ENCODE measurements around the gene B9D1. TPM values are rescaled to one million over a fixed set of nuclear protein-coding genes. Genes with fewer than 3 reads are reported as not detected.

B9D1 gene
- total RNA-seq, 1 experiment from 2014 or later, result 48.0 TPM

- POLR2A ChIA-PET (ENCODE audit: unreplicated experiment), result no interaction called here
- CTCF ChIA-PET, result no interaction called here
- no TSS peak for BruUV-seq (replicated peaks)
- Histone ChIP-seq H3K9me2 (replicated peaks; ENCODE audit: low read length) (no peaks in the 10 kb centered on the region), H3K9me3 (ENCODE audit: low read length) (no peaks in the 10 kb centered on the region), H4K20me1 (ENCODE audit: low read length) (no peaks in the 10 kb centered on the region), H3K4me1 (ENCODE audit: insufficient read depth, low read length) (no peaks in the 10 kb centered on the region), H3K79me2 (ENCODE audit: low read length) (no peaks in the 10 kb centered on the region), H3K4me2 (ENCODE audit: low read length) (no peak overlapping the region), H3K4me3 (ENCODE audit: low read length) (no peak overlapping the region), H3K27ac (ENCODE audit: low read length) (no peak overlapping the region), H3F3A (ENCODE audit: low read length, unreplicated experiment) (no peaks in the 10 kb centered on the region), H2AFZ (ENCODE audit: low read length) (no peak overlapping the region), H3K36me3 (ENCODE audit: low read depth, low read length) (no peaks in the 10 kb centered on the region; the same call in 1 of the 2 replicates), H3K9ac (ENCODE audit: low read length) (no peak overlapping the region), H3K27me3 (ENCODE audit: low read length) (no peaks in the 10 kb centered on the region)
- intact Hi-C loops (cut with micrococcal nuclease), result no loop called here
- no peak for ATAC-seq
- DNase-seq, result no peak
- TF ChIP-seq EZH2 (IDR thresholded peaks at IDR 0.05; ENCODE audit: low read length, unreplicated experiment), result no peak
- no peak for TF ChIP-seq EZH2phosphoT487 (IDR thresholded peaks at IDR 0.05; ENCODE audit: borderline replicate concordance, low read length)
- no peak for TF ChIP-seq CTCF (conservative IDR thresholded peaks at IDR 0.05; ENCODE audit: low read depth, low read length)
These were observed 62.7 kb downstream of the B9D1 start for GRCh38 chr17:19299866-19300265.

DNA sequence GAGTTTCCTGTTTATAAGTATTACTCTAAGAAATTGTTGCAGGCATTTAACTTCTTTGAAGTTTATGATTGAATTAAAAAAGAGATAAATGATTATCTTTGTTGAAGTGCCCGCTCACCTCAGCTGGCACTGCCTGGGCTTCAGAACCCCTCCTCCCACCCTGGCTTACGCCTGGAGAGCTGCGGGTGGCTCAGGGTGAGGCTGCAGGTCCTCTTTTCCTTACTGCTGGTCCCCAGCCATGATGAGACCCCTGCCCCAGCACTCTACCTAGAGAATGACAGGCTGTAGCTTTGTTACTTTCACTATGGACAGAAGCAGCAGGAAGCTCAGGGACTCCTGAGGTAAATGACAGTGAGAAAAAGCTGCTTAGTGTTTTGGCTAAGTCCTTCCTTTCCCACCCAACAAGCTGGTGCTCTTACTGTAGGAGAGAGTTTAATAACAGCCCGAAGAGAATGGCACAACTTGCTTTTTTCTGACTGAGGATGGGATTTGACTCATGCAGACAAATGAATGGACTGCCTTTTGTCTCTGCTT lies 63.2 kb downstream of the B9D1 start:
- no peak for DNase-seq
- TF ChIP-seq EZH2 (IDR thresholded peaks at IDR 0.05; ENCODE audit: low read length, unreplicated experiment), result no peak
- TF ChIP-seq CTCF (conservative IDR thresholded peaks at IDR 0.05; ENCODE audit: low read depth, low read length), result no peak
- TF ChIP-seq EZH2phosphoT487 (IDR thresholded peaks at IDR 0.05; ENCODE audit: borderline replicate concordance, low read length), result no peak
- BruUV-seq (replicated peaks), result no TSS peak

GRCh38 chr17:19298569-19299213 lies 63.8 kb downstream of the B9D1 start:
- Histone ChIP-seq H3K79me2 (ENCODE audit: low read length) (no peaks in the 10 kb centered on the region), H4K20me1 (ENCODE audit: low read length) (no peaks in the 10 kb centered on the region), H3K9me3 (ENCODE audit: low read length) (no peaks in the 10 kb centered on the region), H3K9me2 (replicated peaks; ENCODE audit: low read length) (no peaks in the 10 kb centered on the region), H3K9ac (ENCODE audit: low read length) (no peak overlapping the region), H3K36me3 (ENCODE audit: low read depth, low read length) (no peaks in the 10 kb centered on the region), H3K27me3 (ENCODE audit: low read length) (no peaks in the 10 kb centered on the region), H2AFZ (ENCODE audit: low read length) (no peak overlapping the region), H3K4me1 (ENCODE audit: insufficient read depth, low read length) (no peaks in the 10 kb centered on the region), H3F3A (ENCODE audit: low read length, unreplicated experiment) (no peaks in the 10 kb centered on the region), H3K4me2 (ENCODE audit: low read length) (no peak overlapping the region), H3K4me3 (ENCODE audit: low read length) (no peak overlapping the region), H3K27ac (ENCODE audit: low read length) (no peak overlapping the region)
- TF ChIP-seq EZH2 (IDR thresholded peaks at IDR 0.05; ENCODE audit: low read length, unreplicated experiment), result no peak
- TF ChIP-seq CTCF (conservative IDR thresholded peaks at IDR 0.05; ENCODE audit: low read depth, low read length), result no peak
- no peak for TF ChIP-seq EZH2phosphoT487 (IDR thresholded peaks at IDR 0.05; ENCODE audit: borderline replicate concordance, low read length)
- ATAC-seq (no peak), DNase-seq (no peak)
- CTCF ChIA-PET, result no interaction called here
- POLR2A ChIA-PET (ENCODE audit: unreplicated experiment), result interaction anchor here (0.5 kb wide), 1 partner anchor 350 kb away, joined by 3 read pairs; the partner anchor contains the start of gene ALDH3A2
- intact Hi-C loops (cut with micrococcal nuclease), result no loop called here
- BruUV-seq (replicated peaks), result no TSS peak

More for the DNA sequence above, 63.2 kb downstream of the B9D1 start:
- no peaks in the 10 kb centered on the region for H3K79me2 ChIP-seq (ENCODE audit: low read length)
- no peak overlapping the region for H3K4me2 ChIP-seq (ENCODE audit: low read length)
- no peaks in the 10 kb centered on the region; the same call in 1 of the 2 replicates for H3K36me3 ChIP-seq (ENCODE audit: low read depth, low read length)
- intact Hi-C loops (cut with micrococcal nuclease), result no loop called here
- H2AFZ ChIP-seq (ENCODE audit: low read length), result no peak overlapping the region
- no peak overlapping the region for H3K4me3 ChIP-seq (ENCODE audit: low read length)
- no peak for ATAC-seq
- H3K9me2 ChIP-seq (replicated peaks; ENCODE audit: low read length), result no peaks in the 10 kb centered on the region
- CTCF ChIA-PET, result no interaction called here
- H3K4me1 ChIP-seq (ENCODE audit: insufficient read depth, low read length), result no peaks in the 10 kb centered on the region
- H3K9me3 ChIP-seq (ENCODE audit: low read length), result no peaks in the 10 kb centered on the region
- H3K9ac ChIP-seq (ENCODE audit: low read length), result no peak overlapping the region
- H3F3A ChIP-seq (ENCODE audit: low read length, unreplicated experiment), result no peaks in the 10 kb centered on the region
- no peaks in the 10 kb centered on the region for H4K20me1 ChIP-seq (ENCODE audit: low read length)
- no peaks in the 10 kb centered on the region for H3K27me3 ChIP-seq (ENCODE audit: low read length)
- POLR2A ChIA-PET (ENCODE audit: unreplicated experiment), result interaction anchor here (0.5 kb wide), 1 partner anchor 349 kb away, joined by 3 read pairs; the partner anchor contains the start of gene ALDH3A2
- H3K27ac ChIP-seq (ENCODE audit: low read length), result no peak overlapping the region

Data from PC-3 (cell line).